ENCODE data around the gene ADAMTS12. TPM values are rescaled to one million over a fixed set of nuclear protein-coding genes. Genes with fewer than 3 reads are reported as not detected.

ADAMTS12 gene
- polyA plus RNA-seq, 1 donor (not counting 4 experiments of a cell fraction or from before 2014, with no cell fraction given), result 0.49 TPM

GRCh38 chr5:33477816-33478215, 414.0 kb downstream of the ADAMTS12 start:
- DNase-seq (ENCODE audit: low read depth, low spot score), result no peak
- no peaks in the 10 kb centered on the region for H3K9me1 ChIP-seq (ENCODE audit: control insufficient read depth, extremely low read depth, insufficient read depth, low read length)
- H3K9ac ChIP-seq (ENCODE audit: control insufficient read depth, extremely low read depth, insufficient read depth, low read length), result no peak overlapping the region
- H4K20me1 ChIP-seq (ENCODE audit: control insufficient read depth, extremely low read depth, insufficient read depth, low read length), result no peaks in the 10 kb centered on the region
- dilution Hi-C loops (cut with MboI; ENCODE audit: extremely low pct_ligation_motif_present, low sequenced_read_pairs), result loop anchor here (25.0 kb wide), 1 partner anchor 459 kb away; the partner anchor contains the start of gene RXFP3
- no peak overlapping the region for H3K4me3 ChIP-seq (ENCODE audit: control insufficient read depth in 2 of 3, extremely low read depth in 1 of 3, insufficient read depth in 2 of 3, low read depth in 1 of 3, low read length in 3 of 3)
- no peak overlapping the region for H3K27ac ChIP-seq (ENCODE audit: control insufficient read depth, insufficient read depth, low read length)
- H3K4me1 ChIP-seq (ENCODE audit: control insufficient read depth, extremely low read depth, insufficient read depth, low read length), result no peaks in the 10 kb centered on the region
- H3K27me3 ChIP-seq (ENCODE audit: control insufficient read depth, extremely low read depth, insufficient read depth, low read length), result no peaks in the 10 kb centered on the region
- no peak for TF ChIP-seq EZH2 (IDR thresholded peaks at IDR 0.05; ENCODE audit: low read length)
- peaks cover 5 to 9% of the 10 kb centered on the region in 2 experiments for H3K36me3 ChIP-seq (ENCODE audit: control insufficient read depth in 2 of 2, extremely low read depth in 1 of 2, insufficient read depth in 2 of 2, low read length in 2 of 2)
- no peak for FAIRE-seq
- no peaks in the 10 kb centered on the region for H3K79me2 ChIP-seq (ENCODE audit: control insufficient read depth, insufficient read depth, low read length)
- no peak overlapping the region for H3K4me2 ChIP-seq (ENCODE audit: control insufficient read depth, extremely low read depth, insufficient read depth, low read depth, low read length)
- no peak overlapping the region for H2AFZ ChIP-seq (ENCODE audit: control insufficient read depth, low read length)
- no peaks in the 10 kb centered on the region for H3K9me3 ChIP-seq (ENCODE audit: control insufficient read depth, low read depth, low read length)

- DNase-seq (ENCODE audit: low read depth, low spot score) (no peak), FAIRE-seq (no peak)
- Histone ChIP-seq H3K9me3 (ENCODE audit: control insufficient read depth, low read depth, low read length) (no peaks in the 10 kb centered on the region), H4K20me1 (ENCODE audit: control insufficient read depth, extremely low read depth, insufficient read depth, low read length) (no peaks in the 10 kb centered on the region), H3K27me3 (ENCODE audit: control insufficient read depth, extremely low read depth, insufficient read depth, low read length) (no peaks in the 10 kb centered on the region), H2AFZ (ENCODE audit: control insufficient read depth, low read length) (no peak overlapping the region), H3K79me2 (ENCODE audit: control insufficient read depth, insufficient read depth, low read length) (no peaks in the 10 kb centered on the region), H3K27ac (ENCODE audit: control insufficient read depth, insufficient read depth, low read length) (no peak overlapping the region), H3K4me3 (ENCODE audit: control insufficient read depth in 2 of 3, extremely low read depth in 1 of 3, insufficient read depth in 2 of 3, low read depth in 1 of 3, low read length in 3 of 3) (no peak overlapping the region), H3K9me1 (ENCODE audit: control insufficient read depth, extremely low read depth, insufficient read depth, low read length) (no peaks in the 10 kb centered on the region), H3K9ac (ENCODE audit: control insufficient read depth, extremely low read depth, insufficient read depth, low read length) (no peak overlapping the region), H3K36me3 (ENCODE audit: control insufficient read depth in 2 of 2, extremely low read depth in 1 of 2, insufficient read depth in 2 of 2, low read length in 2 of 2) (peaks cover 4 to 9% of the 10 kb centered on the region in 2 experiments), H3K4me1 (ENCODE audit: control insufficient read depth, extremely low read depth, insufficient read depth, low read length) (no peaks in the 10 kb centered on the region), H3K4me2 (ENCODE audit: control insufficient read depth, extremely low read depth, insufficient read depth, low read depth, low read length) (no peak overlapping the region)
- TF ChIP-seq, protein P1, sequence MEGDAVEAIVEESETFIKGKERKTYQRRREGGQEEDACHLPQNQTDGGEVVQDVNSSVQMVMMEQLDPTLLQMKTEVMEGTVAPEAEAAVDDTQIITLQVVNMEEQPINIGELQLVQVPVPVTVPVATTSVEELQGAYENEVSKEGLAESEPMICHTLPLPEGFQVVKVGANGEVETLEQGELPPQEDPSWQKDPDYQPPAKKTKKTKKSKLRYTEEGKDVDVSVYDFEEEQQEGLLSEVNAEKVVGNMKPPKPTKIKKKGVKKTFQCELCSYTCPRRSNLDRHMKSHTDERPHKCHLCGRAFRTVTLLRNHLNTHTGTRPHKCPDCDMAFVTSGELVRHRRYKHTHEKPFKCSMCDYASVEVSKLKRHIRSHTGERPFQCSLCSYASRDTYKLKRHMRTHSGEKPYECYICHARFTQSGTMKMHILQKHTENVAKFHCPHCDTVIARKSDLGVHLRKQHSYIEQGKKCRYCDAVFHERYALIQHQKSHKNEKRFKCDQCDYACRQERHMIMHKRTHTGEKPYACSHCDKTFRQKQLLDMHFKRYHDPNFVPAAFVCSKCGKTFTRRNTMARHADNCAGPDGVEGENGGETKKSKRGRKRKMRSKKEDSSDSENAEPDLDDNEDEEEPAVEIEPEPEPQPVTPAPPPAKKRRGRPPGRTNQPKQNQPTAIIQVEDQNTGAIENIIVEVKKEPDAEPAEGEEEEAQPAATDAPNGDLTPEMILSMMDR (optimal IDR thresholded peaks at IDR 0.05 in 1 of 3, IDR thresholded peaks at IDR 0.05 in 1 of 3, conservative IDR thresholded peaks at IDR 0.05 in 1 of 3; ENCODE audit: extremely low read depth in 1 of 3, insufficient read depth in 2 of 3, low read length in 3 of 3), result no peak
- no peak for TF ChIP-seq EZH2 (IDR thresholded peaks at IDR 0.05; ENCODE audit: low read length)
- dilution Hi-C loops (cut with MboI; ENCODE audit: extremely low pct_ligation_motif_present, low sequenced_read_pairs), result loop anchor here (25.0 kb wide), 1 partner anchor 460 kb away; the partner anchor contains the start of gene RXFP3
Measured at GRCh38 chr5:33476992-33477391, 414.8 kb downstream of the ADAMTS12 start.

GRCh38 chr5:33475706-33476105, 416.1 kb downstream of the ADAMTS12 start:
- no peak for TF ChIP-seq EZH2 (IDR thresholded peaks at IDR 0.05; ENCODE audit: low read length)
- TF ChIP-seq, protein P1 (optimal IDR thresholded peaks at IDR 0.05 in 1 of 3, IDR thresholded peaks at IDR 0.05 in 1 of 3, conservative IDR thresholded peaks at IDR 0.05 in 1 of 3; ENCODE audit: extremely low read depth in 1 of 3, insufficient read depth in 2 of 3, low read length in 3 of 3), result no peak
- H3K4me1 ChIP-seq (ENCODE audit: control insufficient read depth, extremely low read depth, insufficient read depth, low read length), result no peaks in the 10 kb centered on the region
- no peak overlapping the region for H3K27ac ChIP-seq (ENCODE audit: control insufficient read depth, insufficient read depth, low read length)
- FAIRE-seq (no peak), DNase-seq (ENCODE audit: low read depth, low spot score) (no peak)
- H3K9me1 ChIP-seq (ENCODE audit: control insufficient read depth, extremely low read depth, insufficient read depth, low read length), result no peaks in the 10 kb centered on the region
- H3K27me3 ChIP-seq (ENCODE audit: control insufficient read depth, extremely low read depth, insufficient read depth, low read length), result no peaks in the 10 kb centered on the region
- H3K4me2 ChIP-seq (ENCODE audit: control insufficient read depth, extremely low read depth, insufficient read depth, low read depth, low read length), result no peak overlapping the region
- H3K4me3 ChIP-seq (ENCODE audit: control insufficient read depth in 2 of 3, extremely low read depth in 1 of 3, insufficient read depth in 2 of 3, low read depth in 1 of 3, low read length in 3 of 3), result no peak overlapping the region
- H4K20me1 ChIP-seq (ENCODE audit: control insufficient read depth, extremely low read depth, insufficient read depth, low read length), result no peaks in the 10 kb centered on the region
- dilution Hi-C loops (cut with MboI; ENCODE audit: extremely low pct_ligation_motif_present, low sequenced_read_pairs), result loop anchor here (25.0 kb wide), 1 partner anchor 462 kb away; the partner anchor contains the start of gene RXFP3
- no peak overlapping the region for H3K9ac ChIP-seq (ENCODE audit: control insufficient read depth, extremely low read depth, insufficient read depth, low read length)
- no peaks in the 10 kb centered on the region for H3K79me2 ChIP-seq (ENCODE audit: control insufficient read depth, insufficient read depth, low read length)
- H3K36me3 ChIP-seq (ENCODE audit: control insufficient read depth in 2 of 2, extremely low read depth in 1 of 2, insufficient read depth in 2 of 2, low read length in 2 of 2), result peaks cover 8 to 12% of the 10 kb centered on the region in 2 experiments
- no peaks in the 10 kb centered on the region for H3K9me3 ChIP-seq (ENCODE audit: control insufficient read depth, low read depth, low read length)
- H2AFZ ChIP-seq (ENCODE audit: control insufficient read depth, low read length), result no peak overlapping the region
